GM19025 (cell line): ENCODE data around the gene TMEM81.

Source experiments
- ATAC-seq: cut with Tn5 transposase; IDR thresholded peaks from one replicate; pipeline ENCODE4 v1.9.1; 2021; ENCODE audit warnings: mild to moderate bottlenecking, low read depth, moderate library complexity; ENCODE audit not compliant: unreplicated experiment

Gene TMEM81, protein sequence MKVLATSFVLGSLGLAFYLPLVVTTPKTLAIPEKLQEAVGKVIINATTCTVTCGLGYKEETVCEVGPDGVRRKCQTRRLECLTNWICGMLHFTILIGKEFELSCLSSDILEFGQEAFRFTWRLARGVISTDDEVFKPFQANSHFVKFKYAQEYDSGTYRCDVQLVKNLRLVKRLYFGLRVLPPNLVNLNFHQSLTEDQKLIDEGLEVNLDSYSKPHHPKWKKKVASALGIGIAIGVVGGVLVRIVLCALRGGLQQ

DNA sequence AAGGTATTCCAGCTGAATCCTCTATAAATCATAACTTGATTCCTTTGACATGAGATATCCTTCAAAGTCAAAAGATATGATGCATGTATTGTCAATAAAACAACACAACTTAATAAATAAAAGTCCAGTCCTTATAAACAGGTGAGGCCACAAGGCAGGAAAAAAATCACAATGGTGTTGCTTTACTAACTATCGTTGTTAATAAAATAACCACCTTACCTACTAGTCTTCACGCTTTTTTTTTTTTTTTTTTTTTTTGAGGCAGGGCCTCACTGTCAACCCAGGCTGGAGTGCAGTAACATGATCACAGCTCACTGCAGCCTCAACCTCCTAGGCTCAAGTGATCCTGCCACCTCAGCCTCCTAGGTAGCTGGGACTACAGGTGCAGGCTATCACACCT lies at the start of gene TMEM81:
TSS of gene TMEM81 (minus strand) at position 101 of the 400 bp plus-strand sequence. CDS start 140 bp downstream, outside the sequence.
- ATAC-seq, result no peak

DNA sequence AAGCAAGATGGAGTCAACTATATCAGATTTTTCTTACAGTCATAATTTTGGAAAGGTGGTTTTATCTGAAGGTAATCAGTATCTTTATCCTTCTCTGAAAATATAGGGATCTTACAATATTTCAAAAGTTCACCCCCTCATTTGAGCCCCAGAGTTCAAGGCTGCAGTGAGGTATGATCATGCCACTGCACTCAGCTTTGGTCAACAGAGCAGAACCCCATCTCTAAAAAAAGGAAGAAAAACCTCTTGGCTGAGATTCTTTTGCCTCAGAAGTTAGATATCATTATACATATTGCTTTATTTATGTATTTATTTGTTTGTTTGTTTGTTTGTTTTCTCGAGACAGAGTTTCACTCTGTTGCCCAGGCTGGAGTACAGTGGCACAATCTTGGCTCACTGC lies 49.0 kb upstream of the TMEM81 start:
- no peak for ATAC-seq

DNA sequence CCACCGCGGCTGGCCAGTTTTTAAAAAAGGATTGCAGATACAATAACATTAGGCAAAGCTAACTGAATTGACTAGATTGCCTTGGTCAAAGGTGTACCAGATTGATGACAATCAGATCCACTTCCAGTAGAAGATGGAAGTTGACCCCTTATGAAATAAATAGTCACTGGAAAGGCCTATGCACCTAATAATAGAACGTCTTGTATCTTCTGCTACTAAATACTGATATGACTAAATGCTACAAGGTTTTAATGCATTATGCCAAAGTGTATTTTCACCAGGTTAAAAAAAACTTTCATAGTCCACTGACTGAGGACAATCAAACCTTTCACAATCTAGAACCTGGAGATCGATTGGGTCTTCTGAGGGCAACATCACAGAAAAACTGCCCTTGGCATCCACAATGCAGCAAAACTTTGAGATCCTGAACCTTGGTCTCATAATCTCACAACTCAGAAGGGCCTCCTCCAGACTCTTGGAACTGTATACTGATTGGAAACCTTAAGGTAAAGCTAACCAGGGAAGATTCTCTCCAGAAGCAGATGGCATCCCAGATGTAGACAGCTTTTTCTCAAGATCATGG lies 45.3 kb upstream of the TMEM81 start:
- no peak for ATAC-seq

DNA sequence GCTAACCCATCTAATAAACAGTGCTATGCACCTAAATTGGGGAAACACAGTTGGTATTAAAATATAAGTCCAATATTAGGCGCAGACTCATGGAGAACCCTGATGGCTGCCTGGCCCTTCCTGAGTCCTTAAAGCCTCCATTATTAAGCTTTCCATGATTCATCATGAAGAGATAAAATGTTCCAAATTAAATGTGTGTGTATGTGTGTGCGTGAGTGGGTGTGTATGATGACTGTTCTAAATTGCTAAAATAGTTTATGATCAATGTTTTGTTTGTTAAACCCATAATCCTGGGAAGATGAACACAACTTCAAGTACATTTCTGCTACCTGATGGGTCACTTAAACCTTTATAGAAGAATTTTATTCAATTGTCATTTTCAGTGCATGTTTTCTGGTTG lies 43.8 kb upstream of the TMEM81 start:
- no peak for ATAC-seq

DNA sequence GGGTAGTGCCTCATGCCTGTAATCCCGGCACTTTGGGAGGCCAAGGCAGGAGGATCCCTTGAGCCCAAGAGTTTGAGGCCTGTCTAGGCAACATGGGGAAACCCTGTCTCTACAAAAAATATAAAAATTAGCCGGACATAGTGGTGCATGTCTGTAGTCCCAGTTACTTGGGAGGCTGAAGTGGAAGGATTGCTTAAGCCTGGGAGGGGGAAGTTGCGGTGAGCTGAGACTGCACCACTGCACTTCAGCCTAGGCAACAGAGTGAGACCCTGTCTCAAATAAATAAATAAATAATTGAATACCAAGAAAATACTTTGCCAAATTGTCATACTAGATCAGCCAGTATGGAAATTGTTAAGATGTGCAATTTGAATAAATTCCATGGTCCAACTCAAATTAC lies 43.4 kb upstream of the TMEM81 start:
- ATAC-seq, result no peak

DNA sequence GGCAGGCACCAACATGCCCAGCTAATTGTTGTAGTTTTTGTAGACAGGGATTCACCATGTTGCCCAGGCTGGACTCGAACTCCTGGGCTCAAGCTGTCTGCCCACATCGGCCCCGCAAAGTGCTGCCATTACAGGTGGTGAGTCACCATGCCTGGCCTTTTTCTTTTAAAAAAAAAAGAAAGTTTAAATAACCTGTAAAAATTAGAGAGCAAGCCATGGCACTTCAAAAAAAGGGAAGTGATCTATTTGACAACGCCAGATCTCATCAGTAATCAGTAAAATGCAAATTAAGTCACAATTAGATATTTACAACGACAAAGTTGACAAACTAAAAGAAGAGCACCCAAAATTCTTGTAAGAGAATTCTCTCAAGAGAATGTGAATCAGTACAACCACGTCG lies 40.5 kb upstream of the TMEM81 start:
- ATAC-seq, result no peak

DNA sequence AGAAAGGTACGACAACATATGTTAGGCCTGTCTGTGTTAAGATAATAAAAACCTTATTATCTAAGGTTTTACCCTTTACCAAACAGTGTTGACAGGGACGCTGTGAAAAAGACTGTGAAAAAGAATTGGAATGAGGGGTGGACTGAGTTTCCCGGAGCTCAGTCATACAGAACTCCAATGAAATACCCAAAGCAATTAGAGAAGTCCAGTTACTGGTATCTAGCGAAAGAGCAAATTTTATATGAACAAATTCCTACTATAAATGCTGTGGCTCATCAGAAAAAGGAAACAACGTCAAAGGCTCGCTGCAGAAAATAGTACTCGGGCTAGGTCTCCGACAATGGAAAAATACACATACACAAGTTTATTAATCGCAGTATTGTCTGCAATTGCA lies 38.2 kb upstream of the TMEM81 start:
- ATAC-seq, result no peak

DNA sequence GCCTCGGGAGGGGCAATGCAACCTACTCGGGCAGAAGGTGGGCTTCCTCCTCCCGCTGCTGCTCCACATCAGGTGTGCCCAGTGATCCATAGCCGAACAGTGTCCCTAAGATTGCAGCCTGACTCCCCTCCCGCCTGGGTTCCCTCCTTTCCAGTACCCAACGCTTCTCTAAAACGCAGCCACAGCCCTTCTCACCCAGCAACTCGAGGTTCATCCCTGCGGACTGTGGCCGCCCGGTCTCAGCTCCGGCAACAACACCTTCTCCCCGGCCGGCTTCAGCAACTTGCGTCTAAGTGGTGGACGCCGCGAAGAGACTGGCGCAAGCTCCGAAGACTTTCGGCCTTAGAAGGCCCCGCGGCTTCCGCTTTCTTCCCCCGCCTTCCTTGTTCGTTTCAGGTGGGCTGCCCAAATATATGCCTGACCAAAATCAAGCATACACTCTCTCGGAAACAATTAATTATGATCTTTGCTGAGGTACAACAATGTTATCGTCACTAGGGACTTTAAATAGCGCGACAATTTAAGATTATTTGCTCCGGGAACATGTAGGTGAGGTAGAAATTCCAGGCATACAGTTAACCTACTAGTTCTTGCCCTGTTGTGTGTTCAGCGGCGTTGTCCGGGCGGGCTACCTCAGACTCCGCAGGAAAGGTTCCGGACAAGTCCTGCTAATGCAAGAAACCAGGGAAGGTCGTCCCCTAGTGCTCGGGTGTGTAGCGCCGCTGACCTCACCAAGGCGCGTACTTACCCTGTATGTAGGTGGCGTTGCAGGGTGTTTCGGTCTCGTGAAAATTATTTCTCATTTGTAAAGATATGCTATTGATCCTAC lies 37.6 kb upstream of the TMEM81 start, which contains the start of gene RBBP5:
TSS of gene RBBP5 (minus strand) at position 319 of the 829 bp plus-strand sequence. CDS start at position 214, 105 bp downstream.
- ATAC-seq, result peak; percentile 96

DNA sequence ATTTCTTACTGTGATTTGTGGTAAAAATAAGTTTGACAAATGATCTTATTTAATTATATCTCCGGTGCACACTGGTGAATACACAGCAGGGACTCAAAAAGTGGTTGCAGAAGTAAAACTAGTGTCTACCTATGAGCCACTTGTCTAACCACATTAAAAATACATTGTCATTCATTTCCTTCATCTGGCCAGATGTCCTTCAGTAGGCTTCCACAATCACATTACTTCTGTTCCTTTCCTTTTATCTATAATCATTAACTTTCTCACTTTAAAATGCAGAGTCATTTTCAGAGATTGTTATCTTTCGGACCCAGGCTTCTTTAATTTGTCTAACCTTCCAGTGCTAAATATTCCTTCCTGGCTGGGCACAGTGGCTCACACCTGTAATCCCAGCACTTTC lies 34.5 kb upstream of the TMEM81 start:
- no peak for ATAC-seq

DNA sequence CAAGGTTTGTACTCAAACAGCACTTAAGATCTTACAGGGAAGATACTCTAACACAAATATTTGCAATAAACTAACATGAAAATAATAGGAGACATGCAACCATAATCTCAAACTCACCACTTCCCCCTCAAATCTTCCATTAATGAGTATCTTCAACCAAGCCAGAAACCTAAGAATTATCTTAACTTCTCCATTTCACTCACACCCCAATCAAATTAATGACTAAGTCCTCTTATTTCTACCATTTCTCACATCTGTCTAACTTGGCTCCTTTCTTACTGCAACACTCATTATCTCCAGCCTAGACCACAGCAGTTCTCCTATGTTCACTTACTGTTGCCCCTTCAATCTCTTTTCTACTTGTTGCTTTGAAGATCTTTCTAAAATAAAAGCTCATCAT lies 27.1 kb upstream of the TMEM81 start:
- no peak for ATAC-seq

DNA sequence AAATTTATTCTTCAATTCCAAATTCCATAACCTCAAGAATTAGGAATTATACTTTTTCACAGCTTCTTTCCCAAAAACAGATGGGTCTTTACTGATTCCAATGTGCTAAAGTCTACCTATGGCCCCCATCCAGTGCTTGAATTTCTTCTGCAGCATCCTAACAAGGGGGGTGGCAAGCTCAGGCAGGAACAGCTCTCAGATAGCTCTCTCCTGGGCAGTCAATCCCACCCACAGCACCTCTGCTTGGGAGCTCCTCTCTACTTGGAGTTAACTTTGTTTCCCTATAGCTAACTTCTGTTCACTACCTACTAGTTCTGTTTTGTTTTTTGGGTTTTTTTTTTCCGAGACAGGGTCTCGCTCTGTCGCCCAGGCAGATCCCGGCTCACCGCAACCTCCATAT lies 25.5 kb upstream of the TMEM81 start:
- ATAC-seq, result no peak

DNA sequence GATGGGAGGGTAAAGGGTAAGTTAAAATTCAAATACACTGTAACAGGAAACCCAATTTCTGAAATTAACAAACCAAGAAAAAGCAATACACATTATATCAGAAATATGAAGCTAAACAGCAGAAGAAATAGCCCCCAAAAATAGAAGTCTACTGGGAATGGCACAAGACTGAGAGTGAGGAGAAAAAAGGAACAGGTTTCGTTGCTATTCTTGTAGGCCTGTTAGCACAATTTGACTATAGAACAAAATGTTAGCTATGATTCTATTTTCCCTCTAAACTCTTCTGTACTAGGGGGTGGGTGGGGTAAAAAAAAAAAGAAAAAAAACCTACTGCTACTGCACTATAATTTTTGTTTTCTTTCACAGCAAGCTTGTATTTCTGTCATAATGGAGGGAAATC lies 25.0 kb upstream of the TMEM81 start:
- ATAC-seq, result no peak

DNA sequence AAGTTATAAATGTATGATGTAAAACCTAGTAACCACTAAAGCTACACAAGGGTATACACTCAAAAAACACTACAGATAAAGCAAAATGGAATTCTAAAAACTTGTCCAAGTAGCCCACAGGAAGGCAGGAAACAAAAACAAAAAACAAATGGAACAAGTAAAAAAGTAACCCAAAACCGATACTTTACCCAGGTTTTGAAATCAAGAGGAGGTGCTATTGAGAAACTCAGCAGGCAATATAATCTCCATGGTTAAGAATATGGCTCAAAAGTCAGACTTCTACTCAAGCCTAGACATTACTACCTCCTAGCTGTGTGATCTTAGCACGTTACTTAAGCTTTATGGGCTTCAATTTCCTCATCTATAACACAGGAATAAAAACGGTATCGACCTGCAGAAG lies 24.2 kb upstream of the TMEM81 start:
- ATAC-seq, result no peak

DNA sequence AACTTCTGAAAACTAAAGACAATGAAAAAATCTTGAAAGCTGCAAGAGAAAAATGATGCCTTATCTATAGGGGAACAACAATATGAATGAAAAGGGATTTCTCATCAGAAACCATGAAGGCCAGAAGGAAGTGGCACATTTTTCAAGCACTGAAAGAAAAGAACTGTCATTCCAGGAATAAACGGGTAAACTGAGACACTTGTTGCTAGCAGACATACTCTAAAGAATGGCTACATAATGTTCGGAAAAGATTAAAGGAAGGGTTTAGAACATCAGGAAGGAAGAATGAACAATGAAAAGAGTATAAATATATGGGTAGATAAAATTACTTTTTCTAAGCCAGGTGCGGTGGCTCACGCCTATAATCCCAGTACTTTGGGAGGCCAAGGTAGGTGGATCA lies 23.1 kb upstream of the TMEM81 start:
- no peak for ATAC-seq

DNA sequence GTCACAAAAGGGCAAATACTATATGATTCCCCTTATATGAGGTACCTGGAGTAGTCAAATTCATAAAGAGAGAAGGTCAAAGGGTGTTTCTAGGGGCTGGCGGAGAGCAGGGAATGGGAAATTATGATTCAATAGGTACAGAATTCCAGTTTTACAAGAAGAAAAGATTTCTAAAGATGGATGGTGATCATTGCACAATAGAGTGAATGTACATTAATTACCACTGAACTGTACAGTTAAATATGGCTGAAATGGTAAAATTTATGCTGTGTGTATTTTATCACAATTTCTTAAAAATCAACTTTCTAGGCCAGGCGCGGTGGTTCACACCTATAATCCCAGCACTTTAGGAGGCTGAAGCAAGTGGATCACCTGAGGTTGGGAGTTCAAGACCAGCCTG lies 18.1 kb upstream of the TMEM81 start:
- no peak for ATAC-seq

DNA sequence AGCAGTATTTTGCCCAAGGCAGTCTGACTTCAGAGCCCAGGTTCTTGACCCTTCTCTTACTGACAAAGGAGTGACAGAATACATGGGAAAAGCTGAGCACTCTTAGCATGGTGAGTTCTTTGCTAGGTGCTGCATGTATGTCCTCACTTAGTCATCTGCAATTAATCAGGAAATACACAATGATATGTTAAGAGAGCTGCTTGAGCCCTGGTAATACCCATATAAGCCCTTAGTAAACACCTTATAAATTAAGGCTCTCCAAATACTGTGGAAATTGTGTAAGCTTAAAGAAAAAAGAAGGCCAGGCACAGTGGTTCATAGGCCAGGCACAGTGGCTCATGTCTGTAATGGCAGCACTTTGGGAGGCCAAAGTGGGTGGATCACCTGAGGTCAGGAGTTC lies 14.0 kb upstream of the TMEM81 start:
- ATAC-seq, result no peak

DNA sequence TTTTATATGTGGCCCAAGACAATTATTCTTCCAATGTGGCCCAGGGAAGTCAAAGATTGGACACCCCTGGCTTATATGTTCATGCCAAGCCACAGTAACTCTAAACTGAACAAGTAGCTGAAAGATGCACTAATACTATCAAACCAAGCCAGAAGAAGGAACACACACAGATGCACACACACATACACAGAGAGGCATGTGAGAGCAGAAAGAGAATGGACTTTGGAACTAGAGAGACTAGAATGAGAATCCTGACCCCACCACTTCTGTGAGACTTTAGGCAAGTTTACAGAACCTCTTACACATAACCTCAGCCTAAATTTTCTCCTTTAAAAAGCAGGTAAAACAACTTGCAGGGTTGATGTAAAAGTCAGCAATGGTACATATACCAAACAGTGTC lies 11.2 kb upstream of the TMEM81 start:
- ATAC-seq, result no peak

DNA sequence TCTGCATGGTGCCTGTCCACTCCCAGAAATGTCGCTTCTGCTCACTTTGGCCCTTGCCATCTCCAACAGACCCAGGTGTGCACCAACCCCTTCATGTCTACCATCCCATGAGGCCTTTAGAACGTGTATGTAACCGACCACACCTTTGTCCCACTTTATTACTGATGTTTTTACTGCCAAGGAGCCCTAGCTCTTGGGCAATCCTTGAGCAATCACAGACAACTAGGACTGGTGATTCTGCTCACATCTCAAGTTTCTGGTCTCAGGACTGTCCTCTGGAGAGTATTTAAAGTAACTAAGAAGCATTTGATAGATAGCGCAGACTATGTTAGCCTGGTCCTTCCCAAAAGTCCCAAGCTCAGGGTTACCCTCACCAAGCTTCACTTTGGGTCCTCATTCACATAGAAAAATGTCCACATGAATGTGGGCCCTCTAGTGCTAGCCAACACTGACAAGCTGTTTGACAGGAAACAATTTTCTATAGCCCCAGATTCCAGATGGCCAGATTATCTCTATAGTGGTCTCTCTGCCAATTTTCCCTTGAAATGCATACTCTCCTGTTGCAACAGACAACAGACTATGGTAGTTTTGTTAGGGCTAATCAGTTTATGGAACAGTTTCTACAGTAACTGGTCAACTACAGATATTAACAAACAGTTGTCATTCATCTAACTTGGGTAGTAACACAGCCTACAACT lies 6.9 kb upstream of the TMEM81 start:
- ATAC-seq, result no peak

DNA sequence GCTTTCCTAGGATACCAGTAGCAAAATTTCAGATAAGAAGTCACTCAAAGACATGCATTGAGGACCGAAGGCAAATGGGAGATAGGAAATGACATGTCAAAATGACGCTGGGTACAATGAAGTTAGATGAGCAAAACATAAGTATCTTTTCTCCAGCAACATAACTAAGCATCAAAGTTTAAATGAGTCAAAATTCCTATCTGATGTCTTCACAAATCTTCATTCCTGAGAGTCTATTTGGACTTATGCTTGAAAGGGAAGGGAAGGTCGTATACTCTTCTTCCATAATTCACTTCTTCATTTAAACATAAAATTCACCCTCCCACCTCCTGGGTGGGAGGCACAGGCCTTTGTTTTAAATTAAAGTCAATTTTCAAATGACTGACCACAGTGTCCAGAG lies 4.1 kb upstream of the TMEM81 start:
- no peak for ATAC-seq

DNA sequence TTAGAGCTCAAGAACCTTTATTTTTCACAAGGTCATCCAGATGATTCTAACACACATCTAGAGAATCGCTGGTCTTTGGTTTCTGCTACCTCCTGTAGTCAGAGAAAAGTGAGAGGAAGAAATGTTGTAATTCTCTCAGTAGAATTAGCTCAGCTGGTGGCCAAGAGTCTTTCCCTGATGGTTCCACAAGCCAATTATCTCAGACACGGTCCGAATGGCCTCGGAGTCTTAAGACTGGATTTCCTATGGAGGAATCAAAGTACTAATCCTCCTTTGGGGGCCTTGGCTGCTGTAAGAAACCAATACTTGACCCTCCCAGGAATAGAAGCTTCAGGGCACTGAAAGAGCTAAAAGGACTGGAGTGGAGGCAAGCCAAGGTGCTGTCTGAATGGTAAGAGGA lies 1.8 kb downstream of the TMEM81 start:
- no peak for ATAC-seq

DNA sequence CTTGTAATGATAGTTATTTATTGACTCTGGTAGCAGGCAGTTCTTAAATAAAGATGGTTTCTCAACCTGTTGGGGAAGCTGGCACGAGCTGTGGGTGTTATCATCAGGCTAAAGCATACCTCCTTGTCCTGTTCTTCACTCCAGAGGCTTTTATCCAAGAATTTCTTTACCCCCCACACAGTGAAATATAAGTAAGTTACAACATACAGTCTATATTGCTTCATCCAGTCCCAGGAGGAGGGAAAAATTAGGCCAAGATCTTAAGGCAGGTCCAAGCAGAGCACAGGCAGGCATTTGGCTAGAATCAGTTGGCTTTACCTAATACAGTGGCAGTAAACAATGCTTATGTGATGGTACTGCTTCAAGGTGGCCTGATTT lies 6.3 kb downstream of the TMEM81 start:
- no peak for ATAC-seq
